HG03039 (cell line): ENCODE data around the gene UBE2L3.
"Not testable (repeated sequence)": the region's sequence is repeated elsewhere in the genome, so short reads cannot be mapped to it uniquely, and the experiment has no call there.

ENCODE experiments used
- ATAC-seq: cut with Tn5 transposase; IDR thresholded peaks from one replicate; pipeline ENCODE4 v1.9.1; 2021; ENCODE audit warnings: mild to moderate bottlenecking, moderate library complexity; ENCODE audit not compliant: unreplicated experiment

UBE2L3 gene

GRCh38 chr22:21599053-21599893 lies 31.8 kb downstream of the UBE2L3 start:
- no peak for ATAC-seq

- no peak for ATAC-seq
Measured at GRCh38 chr22:21602579-21602978, 35.1 kb downstream of the UBE2L3 start.

- ATAC-seq, result no peak
Measured at GRCh38 chr22:21603973-21604372, 36.5 kb downstream of the UBE2L3 start.

GRCh38 chr22:21605887-21606564 lies 38.5 kb downstream of the UBE2L3 start:
- no peak for ATAC-seq

- ATAC-seq, result no peak
Measured at GRCh38 chr22:21606775-21607174, 39.3 kb downstream of the UBE2L3 start.

- ATAC-seq, result not testable (repeated sequence)
Measured at GRCh38 chr22:21609556-21610157, 42.1 kb downstream of the UBE2L3 start.

GRCh38 chr22:21611210-21611977 lies 43.9 kb downstream of the UBE2L3 start:
- ATAC-seq, result no peak

- ATAC-seq, result no peak
Measured at GRCh38 chr22:21612858-21613257, 45.3 kb downstream of the UBE2L3 start.

- no peak for ATAC-seq
Measured at GRCh38 chr22:21613553-21614233, 46.2 kb downstream of the UBE2L3 start.

GRCh38 chr22:21615731-21616130 lies 48.2 kb downstream of the UBE2L3 start:
- no peak for ATAC-seq

- ATAC-seq, result not testable (repeated sequence)
Measured at GRCh38 chr22:21617337-21617736, 49.8 kb downstream of the UBE2L3 start.

- ATAC-seq, result no peak
Measured at GRCh38 chr22:21621025-21621424, 53.5 kb downstream of the UBE2L3 start.

- ATAC-seq, result no peak
Measured at GRCh38 chr22:21622011-21622918, 54.8 kb downstream of the UBE2L3 start.

- no peak for ATAC-seq
Measured at GRCh38 chr22:21622919-21623647, 55.6 kb downstream of the UBE2L3 start.

GRCh38 chr22:21623648-21623970 lies 56.1 kb downstream of the UBE2L3 start:
- no peak for ATAC-seq

- ATAC-seq, result no peak
Measured at GRCh38 chr22:21624120-21624879, 56.8 kb downstream of the UBE2L3 start.

- ATAC-seq, result no peak
Measured at GRCh38 chr22:21624880-21625791, 57.6 kb downstream of the UBE2L3 start.
